Transverse colon (tissue), 4 donors: ENCODE results near the gene CEACAM4.

Experiments used
- POLR2A ChIP-seq: fragments of 450-650 bp; IDR thresholded peaks from one replicate; pipeline ENCODE4 v1.6.1; 2016; ENCODE audit warnings: antibody characterized with exemption, mild to moderate bottlenecking, moderate library complexity
- POLR2AphosphoS5 ChIP-seq, 3 donors: sonication (generic); formaldehyde crosslinking; IDR thresholded peaks; one replicate each; pipeline ENCODE4 v1.6.1; 2016; ENCODE audit warnings: antibody characterized with exemption in 3 of 3
- TF ChIP-seq, protein P1 (sequence below), 5 experiments: fragments of 200-600 bp in 3 of 5; fragments of 450-650 bp in 2 of 5; sonication (generic) in 3 of 5; IDR thresholded peaks; 1 replicate in 2 of 5; 2 replicates in 3 of 5; pipeline ENCODE4 v1.5.1; 2016 to 2017; ENCODE audit warnings: antibody characterized with exemption in 5 of 5, inconsistent platforms in 3 of 5, mild to moderate bottlenecking in 2 of 5, moderate library complexity in 1 of 5

DNA sequence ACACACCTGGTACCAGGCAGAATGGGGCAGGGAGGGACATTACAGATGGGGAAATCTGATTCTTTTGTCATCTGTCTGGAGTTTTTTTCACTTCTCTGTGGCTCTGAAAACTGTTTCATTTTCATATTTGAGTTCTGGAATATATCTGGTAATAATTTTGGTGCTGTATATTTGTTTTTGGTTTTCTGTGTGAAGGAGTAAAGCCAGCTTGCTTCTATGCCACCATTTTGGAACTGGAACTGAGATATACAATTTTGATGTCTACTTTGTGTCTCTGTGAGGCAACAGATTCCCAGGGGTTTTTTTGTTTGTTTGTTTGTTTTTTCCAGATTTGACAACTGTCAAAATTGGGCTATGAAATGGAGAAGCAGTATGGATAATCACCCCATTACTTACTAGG lies 16.1 kb downstream of the CEACAM4 start:
- TF ChIP-seq POLR2A, result no peak
- TF ChIP-seq, protein P1, sequence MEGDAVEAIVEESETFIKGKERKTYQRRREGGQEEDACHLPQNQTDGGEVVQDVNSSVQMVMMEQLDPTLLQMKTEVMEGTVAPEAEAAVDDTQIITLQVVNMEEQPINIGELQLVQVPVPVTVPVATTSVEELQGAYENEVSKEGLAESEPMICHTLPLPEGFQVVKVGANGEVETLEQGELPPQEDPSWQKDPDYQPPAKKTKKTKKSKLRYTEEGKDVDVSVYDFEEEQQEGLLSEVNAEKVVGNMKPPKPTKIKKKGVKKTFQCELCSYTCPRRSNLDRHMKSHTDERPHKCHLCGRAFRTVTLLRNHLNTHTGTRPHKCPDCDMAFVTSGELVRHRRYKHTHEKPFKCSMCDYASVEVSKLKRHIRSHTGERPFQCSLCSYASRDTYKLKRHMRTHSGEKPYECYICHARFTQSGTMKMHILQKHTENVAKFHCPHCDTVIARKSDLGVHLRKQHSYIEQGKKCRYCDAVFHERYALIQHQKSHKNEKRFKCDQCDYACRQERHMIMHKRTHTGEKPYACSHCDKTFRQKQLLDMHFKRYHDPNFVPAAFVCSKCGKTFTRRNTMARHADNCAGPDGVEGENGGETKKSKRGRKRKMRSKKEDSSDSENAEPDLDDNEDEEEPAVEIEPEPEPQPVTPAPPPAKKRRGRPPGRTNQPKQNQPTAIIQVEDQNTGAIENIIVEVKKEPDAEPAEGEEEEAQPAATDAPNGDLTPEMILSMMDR (IDR thresholded peaks at IDR 0.05), result no peak
- no peak for TF ChIP-seq POLR2AphosphoS5 (IDR thresholded peaks at IDR 0.05)
